ENCODE data around the gene SBF2. TPM values are rescaled to one million over a fixed set of nuclear protein-coding genes. Genes with fewer than 3 reads are reported as not detected.

SBF2 gene
- total and polyA plus RNA-seq, 2 donors (not counting 3 experiments of a cell fraction or from before 2014, with no cell fraction given) = 15.4 to 42.4 TPM

DNA sequence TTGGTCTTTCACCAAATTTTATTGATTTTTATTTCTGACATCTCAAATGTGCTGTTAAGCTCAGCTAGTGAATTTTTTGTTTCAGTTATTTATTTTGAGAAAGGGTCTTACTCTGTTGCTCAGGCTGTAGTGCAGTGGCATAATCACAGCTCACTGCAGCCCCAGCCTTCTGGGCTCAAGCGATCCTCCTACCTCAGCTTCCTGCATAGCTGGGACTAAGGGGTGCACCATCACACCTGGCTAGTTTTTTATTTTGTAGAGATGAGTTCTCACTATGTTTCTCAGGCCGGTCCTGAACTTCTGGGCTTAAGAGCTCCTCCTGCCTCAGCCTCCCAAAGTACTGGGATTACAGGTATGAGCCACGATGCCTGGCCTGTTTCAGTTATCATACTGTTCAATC, 282.0 kb downstream of the SBF2 start:
- ChIA-PET POLR2A (no interaction called here), CTCF (no interaction called here)
- FAIRE-seq = no peak
- Histone ChIP-seq H3K4me3 (replicated peaks in 1 of 3; ENCODE audit: insufficient read depth in 1 of 3, low read depth in 1 of 3, low read length in 3 of 3) (no peak overlapping the region), H3K9me3 (replicated peaks; ENCODE audit: control insufficient read depth, insufficient read depth, low read length) (no peaks in the 10 kb centered on the region), H3K27me3 (ENCODE audit: control insufficient read depth in 2 of 2, insufficient read depth in 2 of 2, low read length in 2 of 2) (no peaks in the 10 kb centered on the region), H3K36me3 (ENCODE audit: control insufficient read depth in 2 of 2, extremely low read depth in 1 of 2, insufficient read depth in 2 of 2, low read length in 2 of 2) (peaks cover 0 to 2% of the 10 kb centered on the region in 2 experiments), H2AFZ (ENCODE audit: low read depth, low read length) (no peak overlapping the region), H3K9me1 (replicated peaks; ENCODE audit: control insufficient read depth, extremely low read depth, insufficient read depth, low read length) (no peaks in the 10 kb centered on the region), H3K4me1 (ENCODE audit: control insufficient read depth, extremely low read depth, insufficient read depth, low read length) (no peaks in the 10 kb centered on the region), H3K79me2 (ENCODE audit: control insufficient read depth, insufficient read depth, low read length) (no peaks in the 10 kb centered on the region), H3K27ac (ENCODE audit: insufficient read depth, low read depth, low read length) (no peak overlapping the region), H4K20me1 (replicated peaks; ENCODE audit: control insufficient read depth, extremely low read depth, insufficient read depth, low read length) (no peaks in the 10 kb centered on the region), H3K9ac (replicated peaks; ENCODE audit: extremely low read depth, insufficient read depth, low read length) (no peak overlapping the region), H3K4me2 (ENCODE audit: insufficient read depth, low read length) (no peak overlapping the region)
- no TSS peak for BruUV-seq (replicated peaks)
- DNase-seq (ENCODE audit: low read depth, low spot score) = no peak
- intact Hi-C loops (cut with micrococcal nuclease) (no loop called here), dilution Hi-C loops (cut with MboI; ENCODE audit: extremely low pct_ligation_motif_present, low sequenced_read_pairs) (no loop called here)
- TF ChIP-seq, protein P1, sequence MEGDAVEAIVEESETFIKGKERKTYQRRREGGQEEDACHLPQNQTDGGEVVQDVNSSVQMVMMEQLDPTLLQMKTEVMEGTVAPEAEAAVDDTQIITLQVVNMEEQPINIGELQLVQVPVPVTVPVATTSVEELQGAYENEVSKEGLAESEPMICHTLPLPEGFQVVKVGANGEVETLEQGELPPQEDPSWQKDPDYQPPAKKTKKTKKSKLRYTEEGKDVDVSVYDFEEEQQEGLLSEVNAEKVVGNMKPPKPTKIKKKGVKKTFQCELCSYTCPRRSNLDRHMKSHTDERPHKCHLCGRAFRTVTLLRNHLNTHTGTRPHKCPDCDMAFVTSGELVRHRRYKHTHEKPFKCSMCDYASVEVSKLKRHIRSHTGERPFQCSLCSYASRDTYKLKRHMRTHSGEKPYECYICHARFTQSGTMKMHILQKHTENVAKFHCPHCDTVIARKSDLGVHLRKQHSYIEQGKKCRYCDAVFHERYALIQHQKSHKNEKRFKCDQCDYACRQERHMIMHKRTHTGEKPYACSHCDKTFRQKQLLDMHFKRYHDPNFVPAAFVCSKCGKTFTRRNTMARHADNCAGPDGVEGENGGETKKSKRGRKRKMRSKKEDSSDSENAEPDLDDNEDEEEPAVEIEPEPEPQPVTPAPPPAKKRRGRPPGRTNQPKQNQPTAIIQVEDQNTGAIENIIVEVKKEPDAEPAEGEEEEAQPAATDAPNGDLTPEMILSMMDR (IDR thresholded peaks at IDR 0.05; ENCODE audit: extremely low read depth in 1 of 2, insufficient read depth in 1 of 2, low read depth in 1 of 2, low read length in 2 of 2) = no peak
- TF ChIP-seq JUN (IDR thresholded peaks at IDR 0.05; ENCODE audit: borderline replicate concordance, insufficient read depth, insufficient read length, low read depth) = no peak
- TF ChIP-seq, protein P2, sequence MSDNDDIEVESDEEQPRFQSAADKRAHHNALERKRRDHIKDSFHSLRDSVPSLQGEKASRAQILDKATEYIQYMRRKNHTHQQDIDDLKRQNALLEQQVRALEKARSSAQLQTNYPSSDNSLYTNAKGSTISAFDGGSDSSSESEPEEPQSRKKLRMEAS (IDR thresholded peaks at IDR 0.05; ENCODE audit: insufficient read depth, insufficient read length) = no peak

DNA sequence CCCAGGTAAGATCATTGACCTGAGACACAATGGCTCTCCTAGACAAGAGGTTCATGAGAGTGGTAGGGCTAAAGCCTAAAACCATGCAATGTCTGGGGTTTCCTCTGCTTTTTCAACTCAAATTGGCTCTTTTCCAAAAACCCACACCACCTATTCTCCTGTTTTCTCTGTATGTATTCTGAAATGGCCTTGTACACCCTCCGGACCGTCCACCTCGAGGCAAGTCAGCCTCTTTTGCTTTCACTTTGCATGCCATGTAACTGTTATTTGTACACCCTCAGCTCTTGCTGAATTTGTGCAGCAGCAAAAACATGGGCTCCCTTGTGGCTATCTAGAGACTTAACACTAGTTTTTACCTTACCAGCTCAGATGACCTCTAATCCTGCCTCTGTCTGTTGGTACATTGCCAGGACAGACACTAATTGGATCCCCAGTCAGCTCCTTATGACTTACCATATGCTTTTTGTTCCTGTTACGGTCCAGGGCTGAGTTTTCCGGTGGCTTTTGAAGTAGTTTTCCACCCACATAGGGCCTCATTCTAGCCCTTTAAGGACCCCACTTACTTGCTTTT, 288.0 kb downstream of the SBF2 start:
- CTCF ChIA-PET = interaction anchor here (1.4 to 2.1 kb wide), 2 partner anchors 12 to 71 kb away, joined by 3 to 7 read pairs; no protein-coding TSS in a partner anchor
- TF ChIP-seq MYC (IDR thresholded peaks at IDR 0.05; ENCODE audit: low read depth, low read length) = no peak
- no peak for TF ChIP-seq EZH2 (IDR thresholded peaks at IDR 0.05; ENCODE audit: borderline replicate concordance, low read depth, low read length, severe bottlenecking)
- TF ChIP-seq, protein P2 (IDR thresholded peaks at IDR 0.05; ENCODE audit: insufficient read depth, insufficient read length) = no peak
- no peak for TF ChIP-seq POLR2AphosphoS5 (IDR thresholded peaks at IDR 0.05; ENCODE audit: insufficient read depth, low read depth, low read length)
- no peak for TF ChIP-seq FOS (IDR thresholded peaks at IDR 0.05; ENCODE audit: borderline replicate concordance, insufficient read depth, low read length)
- no peak for TF ChIP-seq GATA2 (IDR thresholded peaks at IDR 0.05; ENCODE audit: insufficient read depth, insufficient read length, low read depth, low read length)
- TF ChIP-seq POLR2A (IDR thresholded peaks at IDR 0.05; ENCODE audit: low read depth, low read length) = no peak
- TF ChIP-seq JUN (IDR thresholded peaks at IDR 0.05; ENCODE audit: borderline replicate concordance, insufficient read depth, insufficient read length, low read depth) = no peak
- TF ChIP-seq, protein P1 (IDR thresholded peaks at IDR 0.05; ENCODE audit: extremely low read depth in 1 of 2, insufficient read depth in 1 of 2, low read depth in 1 of 2, low read length in 2 of 2) = no peak

More for the DNA sequence above, 288.0 kb downstream of the SBF2 start:
- no peaks in the 10 kb centered on the region for H3K27me3 ChIP-seq (ENCODE audit: control insufficient read depth in 2 of 2, insufficient read depth in 2 of 2, low read length in 2 of 2)
- intact Hi-C loops (cut with micrococcal nuclease) (no loop called here), dilution Hi-C loops (cut with MboI; ENCODE audit: extremely low pct_ligation_motif_present, low sequenced_read_pairs) (no loop called here)
- H3K9ac ChIP-seq (replicated peaks; ENCODE audit: extremely low read depth, insufficient read depth, low read length) = no peak overlapping the region
- POLR2A ChIA-PET = no interaction called here
- H2AFZ ChIP-seq (ENCODE audit: low read depth, low read length) = no peak overlapping the region
- no peak for DNase-seq (ENCODE audit: low read depth, low spot score)
- no peaks in the 10 kb centered on the region for H3K9me3 ChIP-seq (replicated peaks; ENCODE audit: control insufficient read depth, insufficient read depth, low read length)
- H4K20me1 ChIP-seq (replicated peaks; ENCODE audit: control insufficient read depth, extremely low read depth, insufficient read depth, low read length) = no peaks in the 10 kb centered on the region
- H3K4me3 ChIP-seq (replicated peaks in 1 of 3; ENCODE audit: insufficient read depth in 1 of 3, low read depth in 1 of 3, low read length in 3 of 3) = no peak overlapping the region
- no peak overlapping the region for H3K27ac ChIP-seq (ENCODE audit: insufficient read depth, low read depth, low read length)
- no peak overlapping the region for H3K4me2 ChIP-seq (ENCODE audit: insufficient read depth, low read length)
- H3K9me1 ChIP-seq (replicated peaks; ENCODE audit: control insufficient read depth, extremely low read depth, insufficient read depth, low read length) = no peaks in the 10 kb centered on the region
- no peaks in the 10 kb centered on the region for H3K79me2 ChIP-seq (ENCODE audit: control insufficient read depth, insufficient read depth, low read length)
- FAIRE-seq = no peak
- H3K36me3 ChIP-seq (ENCODE audit: control insufficient read depth in 2 of 2, extremely low read depth in 1 of 2, insufficient read depth in 2 of 2, low read length in 2 of 2) = no peaks in the 10 kb centered on the region
- H3K4me1 ChIP-seq (ENCODE audit: control insufficient read depth, extremely low read depth, insufficient read depth, low read length) = no peaks in the 10 kb centered on the region
- no TSS peak for BruUV-seq (replicated peaks)
